Gastroesophageal sphincter (tissue), 4 donors: Measurements from ENCODE around the gene ATP5F1D. TPM values are rescaled to one million over a fixed set of nuclear protein-coding genes. Genes with fewer than 3 reads are reported as not detected.

Experiments used
- ATAC-seq: fragments of 150-250 bp; one replicate; pipeline ENCODE4 v1.9.1; 2016; ENCODE audit warnings: mild to moderate bottlenecking, moderate library complexity
- H3K27ac ChIP-seq, 4 donors: fragments of 200-600 bp; sonication (generic) in 3 of 4; 1 replicate in 3 of 4; 2 replicates in 1 of 4; pipeline ENCODE4 v1.5.1; 2016 to 2019
- H3K27me3 ChIP-seq: fragments of 200-600 bp; sonication (generic); one replicate; pipeline ENCODE4 v1.5.1; 2019
- H3K36me3 ChIP-seq, 2 donors: fragments of 200-600 bp; sonication (generic); one replicate each; pipeline ENCODE4 v1.5.1; 2019; ENCODE audit warnings: control low read depth in 1 of 2
- H3K4me1 ChIP-seq, 3 donors: fragments of 200-600 bp; sonication (generic); 1 replicate in 2 of 3; 2 replicates in 1 of 3; pipeline ENCODE4 v1.5.1; 2016 to 2019; ENCODE audit warnings: control low read depth in 2 of 3
- H3K4me3 ChIP-seq, 2 donors: fragments of 200-600 bp; sonication (generic); one replicate each; pipeline ENCODE4 v1.5.1; 2019; ENCODE audit warnings: mild to moderate bottlenecking in 1 of 2, moderate library complexity in 1 of 2
- H3K9me3 ChIP-seq, 3 donors: fragments of 200-600 bp; sonication (generic); one replicate each; pipeline ENCODE4 v1.5.1; 2017 to 2019; ENCODE audit warnings: control low read depth in 2 of 3
- EP300 ChIP-seq: sonication (generic); formaldehyde crosslinking; IDR thresholded peaks from one replicate; pipeline ENCODE4 v1.6.1; 2017; ENCODE audit warnings: antibody characterized with exemption, mild to moderate bottlenecking
- POLR2A ChIP-seq, 2 donors: fragments of 450-650 bp; IDR thresholded peaks; one replicate each; pipeline ENCODE4 v1.6.1; 2017; ENCODE audit warnings: antibody characterized with exemption in 2 of 2, mild to moderate bottlenecking in 2 of 2, moderate library complexity in 1 of 2
- POLR2AphosphoS5 ChIP-seq: sonication (generic); formaldehyde crosslinking; IDR thresholded peaks from one replicate; pipeline ENCODE4 v1.6.1; 2017; ENCODE audit warnings: antibody characterized with exemption
- WGBS, 2 donors: methylation state at CpG; one replicate each; pipeline ENCODE4 v1.1.5; 2018; ENCODE audit warnings: low coverage in 1 of 2; 5-methylcytosine and 5-hydroxymethylcytosine counted together
- total RNA-seq, 4 donors: library from RNA; depleted of rRNA; stranded (reverse); fragments of >200 nt; gene quantifications; one replicate each; pipeline ENCODE4 v1.1.0, GENCODE V29; 2016
- TF ChIP-seq, protein P1 (sequence below), 4 experiments: fragments of 200-600 bp in 2 of 4; fragments of 450-650 bp in 2 of 4; sonication (generic) in 1 of 4; IDR thresholded peaks; one replicate each; pipeline ENCODE4 v1.5.1; 2017 to 2019; ENCODE audit warnings: antibody characterized with exemption in 4 of 4, mild to moderate bottlenecking in 2 of 4, moderate library complexity in 2 of 4

The ATP5F1D gene
- total RNA-seq, 4 donors from 2014 or later: 62.3 to 116 (median 84.1) TPM

DNA sequence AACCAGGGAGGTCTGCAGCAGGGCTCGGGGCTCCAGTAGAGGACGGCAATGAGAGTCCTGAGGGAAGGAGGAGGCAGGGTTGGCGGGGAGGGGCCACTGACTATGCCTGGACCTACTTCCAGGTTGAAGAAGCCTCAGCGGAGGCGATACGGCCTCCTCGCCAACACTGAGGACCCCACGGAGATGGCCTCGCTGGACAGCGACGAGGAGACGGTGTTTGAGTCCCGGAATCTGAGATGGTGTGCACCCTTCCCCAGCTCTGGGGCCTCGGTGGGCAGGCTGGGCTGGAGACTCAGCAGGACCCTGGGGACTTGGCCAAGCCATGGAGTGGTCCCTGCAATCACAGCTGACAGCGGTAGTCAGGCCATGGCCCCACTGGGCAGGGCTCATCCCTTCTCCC is 35.5 kb downstream of the ATP5F1D start:
- no peaks in the 10 kb centered on the region for H3K27me3 ChIP-seq
- no peaks in the 10 kb centered on the region for H3K9me3 ChIP-seq
- H3K4me1 ChIP-seq: peaks cover 3 to 59% (median 36%) of the 10 kb centered on the region in 3 donors
- ATAC-seq: no peak
- H3K27ac ChIP-seq: peak overlapping the region in 2 of 4 donors; percentile 94 to 99
- H3K36me3 ChIP-seq: peaks cover 0 to 60% of the 10 kb centered on the region in 2 donors
- H3K4me3 ChIP-seq: no peak overlapping the region
- WGBS, 2 donors: 90 to 95% methylated on average over 4 to 12 of the region's 15 CpGs
- TF ChIP-seq POLR2AphosphoS5 (no peak), POLR2A (IDR thresholded peaks at IDR 0.05) (no peak), EP300 (no peak)
- TF ChIP-seq, protein P1, sequence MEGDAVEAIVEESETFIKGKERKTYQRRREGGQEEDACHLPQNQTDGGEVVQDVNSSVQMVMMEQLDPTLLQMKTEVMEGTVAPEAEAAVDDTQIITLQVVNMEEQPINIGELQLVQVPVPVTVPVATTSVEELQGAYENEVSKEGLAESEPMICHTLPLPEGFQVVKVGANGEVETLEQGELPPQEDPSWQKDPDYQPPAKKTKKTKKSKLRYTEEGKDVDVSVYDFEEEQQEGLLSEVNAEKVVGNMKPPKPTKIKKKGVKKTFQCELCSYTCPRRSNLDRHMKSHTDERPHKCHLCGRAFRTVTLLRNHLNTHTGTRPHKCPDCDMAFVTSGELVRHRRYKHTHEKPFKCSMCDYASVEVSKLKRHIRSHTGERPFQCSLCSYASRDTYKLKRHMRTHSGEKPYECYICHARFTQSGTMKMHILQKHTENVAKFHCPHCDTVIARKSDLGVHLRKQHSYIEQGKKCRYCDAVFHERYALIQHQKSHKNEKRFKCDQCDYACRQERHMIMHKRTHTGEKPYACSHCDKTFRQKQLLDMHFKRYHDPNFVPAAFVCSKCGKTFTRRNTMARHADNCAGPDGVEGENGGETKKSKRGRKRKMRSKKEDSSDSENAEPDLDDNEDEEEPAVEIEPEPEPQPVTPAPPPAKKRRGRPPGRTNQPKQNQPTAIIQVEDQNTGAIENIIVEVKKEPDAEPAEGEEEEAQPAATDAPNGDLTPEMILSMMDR (IDR thresholded peaks at IDR 0.05): no peak

DNA sequence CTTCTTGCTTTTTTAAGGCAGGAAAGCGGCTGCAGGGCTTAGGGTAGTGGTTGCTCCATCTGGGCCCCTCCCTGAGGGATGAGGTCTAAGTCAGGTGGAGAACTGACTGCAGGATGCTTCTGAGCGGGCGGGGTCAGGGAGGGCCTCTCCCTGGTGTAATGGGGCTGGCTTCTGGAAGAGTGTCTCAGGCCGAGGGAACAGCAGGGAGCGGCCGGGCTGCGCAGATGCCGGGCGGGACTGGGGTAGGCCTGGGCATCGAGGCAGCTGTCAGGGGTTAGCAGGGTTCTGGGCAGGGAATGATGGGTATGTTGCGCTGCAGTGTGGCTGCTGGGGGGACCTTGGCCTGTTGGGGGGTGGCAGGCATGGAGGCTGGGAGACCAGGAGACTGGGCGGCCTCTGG is 36.5 kb downstream of the ATP5F1D start:
- no peaks in the 10 kb centered on the region for H3K9me3 ChIP-seq
- TF ChIP-seq POLR2AphosphoS5: no peak
- no peak for TF ChIP-seq POLR2A (IDR thresholded peaks at IDR 0.05)
- TF ChIP-seq, protein P1 (IDR thresholded peaks at IDR 0.05): no peak
- TF ChIP-seq EP300: no peak
- ATAC-seq: no peak
- H3K27ac ChIP-seq: no peak overlapping the region
- peaks cover 5% of the 10 kb centered on the region for H3K27me3 ChIP-seq
- 90 to 100% methylated on average over 1 to 2 of the region's 12 CpGs for WGBS, 2 donors
- no peak overlapping the region for H3K4me3 ChIP-seq
- peaks cover 3 to 48% (median 29%) of the 10 kb centered on the region in 3 donors for H3K4me1 ChIP-seq
- peaks cover 0 to 50% of the 10 kb centered on the region in 2 donors for H3K36me3 ChIP-seq

DNA sequence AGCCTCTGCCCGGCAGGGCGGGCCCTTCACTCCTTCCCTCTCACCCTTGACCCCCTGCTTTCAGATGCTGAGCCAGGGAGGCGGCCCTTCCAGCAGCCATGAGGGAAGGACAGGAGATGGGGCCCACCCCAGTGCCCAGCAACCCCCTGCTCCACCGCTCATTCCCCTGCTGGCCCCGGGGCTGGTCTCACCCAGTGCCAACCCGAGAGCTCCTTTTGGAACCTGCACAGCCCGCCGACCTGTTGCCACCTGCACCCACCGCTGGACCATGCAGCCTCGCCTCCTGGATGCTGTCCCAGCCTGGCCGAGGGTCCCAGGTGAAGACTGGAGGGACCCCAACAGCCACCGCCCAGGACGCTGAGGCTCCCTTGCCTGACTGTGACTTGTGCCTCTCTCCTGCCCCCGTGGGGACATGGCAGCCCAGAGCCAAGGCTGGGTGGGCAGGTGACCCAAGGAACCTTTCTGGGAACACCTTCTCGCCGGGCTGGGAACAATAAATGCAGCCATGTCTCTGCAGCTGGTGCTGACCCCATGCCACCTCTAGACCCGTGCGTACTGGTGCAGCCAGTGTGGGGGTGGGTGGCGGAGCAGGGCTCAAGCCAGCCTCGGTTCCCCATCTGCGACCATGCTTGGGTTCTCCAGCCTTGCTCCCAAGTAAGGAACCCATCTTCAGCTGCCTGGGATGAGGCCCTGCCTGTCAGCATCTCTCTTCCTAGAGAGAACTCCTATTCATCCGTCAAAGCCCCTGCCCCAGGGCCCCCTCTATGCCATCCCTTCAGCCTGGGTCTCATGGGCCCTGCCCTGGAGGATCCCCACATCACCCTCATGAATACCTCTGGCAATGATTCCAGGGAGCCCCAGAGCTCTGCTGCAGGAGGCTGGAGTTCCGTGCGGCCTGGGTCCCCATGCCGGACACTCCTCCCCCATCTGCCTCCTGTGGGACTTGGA is 37.4 kb downstream of the ATP5F1D start:
- no peak for TF ChIP-seq POLR2AphosphoS5
- no peak for TF ChIP-seq POLR2A (IDR thresholded peaks at IDR 0.05)
- TF ChIP-seq, protein P1 (IDR thresholded peaks at IDR 0.05): no peak
- no peak for TF ChIP-seq EP300
- ATAC-seq: no peak
- Histone ChIP-seq H3K27me3 (peaks cover 14% of the 10 kb centered on the region), H3K4me3 (no peak overlapping the region), H3K9me3 (no peaks in the 10 kb centered on the region), H3K27ac (no peak overlapping the region), H3K4me1 (peaks cover 3 to 39% (median 20%) of the 10 kb centered on the region in 3 donors), H3K36me3 (peaks cover 0 to 41% of the 10 kb centered on the region in 2 donors)
- 56% methylated on average over 3 of the region's 25 CpGs; no CpG with 5 or more reads in 1 of the 2 donors for WGBS, 2 donors

DNA sequence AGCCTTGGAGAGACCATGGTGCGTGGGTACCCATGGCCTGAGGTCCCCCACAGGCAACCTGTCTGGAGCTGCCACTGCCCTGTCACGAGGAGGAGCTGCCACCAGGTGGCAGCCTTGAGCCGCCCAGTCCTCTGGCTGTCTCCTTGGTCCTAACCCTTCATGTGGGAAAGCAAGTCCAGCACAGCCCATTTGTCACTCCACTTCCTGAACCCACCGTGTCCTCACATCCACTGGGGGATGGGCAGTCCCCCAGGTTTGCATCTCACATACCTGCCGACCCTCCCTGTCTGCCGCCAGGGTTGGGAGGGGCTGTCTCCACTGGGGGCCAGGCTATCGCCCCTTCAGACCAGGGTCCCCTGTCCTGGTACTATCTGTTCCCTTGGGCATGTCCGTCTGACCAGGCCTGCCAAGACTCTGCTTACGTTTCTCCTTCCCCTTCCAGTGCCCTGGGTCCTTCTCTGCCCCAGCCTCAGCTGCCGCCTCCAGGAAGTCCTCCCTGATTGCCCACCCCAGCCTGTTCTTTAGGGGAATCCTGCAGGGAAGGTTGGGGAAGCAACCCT is 38.3 kb downstream of the ATP5F1D start:
- H3K27me3 ChIP-seq: peaks cover 23% of the 10 kb centered on the region
- H3K27ac ChIP-seq: peak overlapping the region in 1 of 4 donors; percentile 19
- 43 to 100% methylated on average over 1 to 2 of the region's 10 CpGs for WGBS, 2 donors
- H3K36me3 ChIP-seq: peaks cover 0 to 32% of the 10 kb centered on the region in 2 donors
- no peak overlapping the region for H3K4me3 ChIP-seq
- peaks cover 0 to 31% (median 11%) of the 10 kb centered on the region in 3 donors for H3K4me1 ChIP-seq
- ATAC-seq: peak; percentile 17
- TF ChIP-seq EP300: no peak
- TF ChIP-seq POLR2A (IDR thresholded peaks at IDR 0.05): no peak
- TF ChIP-seq, protein P1 (IDR thresholded peaks at IDR 0.05): peak in 3 of 4 experiments; percentile 92 to 94 (median 94)
- H3K9me3 ChIP-seq: no peaks in the 10 kb centered on the region
